Pancreas (tissue), 10 donors: Measurements from ENCODE around the gene CCDC144A. TPM values are rescaled to one million over a fixed set of nuclear protein-coding genes. Genes with fewer than 3 reads are reported as not detected.
"Not testable (repeated sequence)": the region's sequence is repeated elsewhere in the genome, so short reads cannot be mapped to it uniquely, and the experiment has no call there.

ENCODE experiments used
- ATAC-seq, 4 donors: fragments of 200-7000 bp; cut with Tn5 transposase; one replicate each; pipeline versions ENCODE4 v1.8.0 to v1.9.1; 2020; ENCODE audit warnings: mild to moderate bottlenecking in 4 of 4, moderate library complexity in 4 of 4
- DNase-seq, 6 donors: peaks; one replicate each; pipeline ENCODE4 v3.0.0-alpha.2; 2020
- FAIRE-seq: peaks from 2 replicates; lab custom pipeline; 2012; peaks lifted over from hg19 to GRCh38; lab: Jason Lieb, UNC
- H3K27ac ChIP-seq, 4 donors: fragments of 200-600 bp; sonication (generic); 1 replicate in 3 of 4; 2 replicates in 1 of 4; pipeline versions ENCODE4 v1.5.0 to v1.8.0; 2020
- H3K27me3 ChIP-seq, 4 donors: fragments of 200-600 bp; one replicate each; pipeline ENCODE4 v1.8.0; 2021
- H3K36me3 ChIP-seq, 3 donors: fragments of 200-600 bp; sonication (generic) in 1 of 3; one replicate each; pipeline versions ENCODE4 v1.5.0 to v1.8.0; 2020 to 2021
- H3K4me1 ChIP-seq, 3 donors: fragments of 200-600 bp; one replicate each; pipeline ENCODE4 v1.8.0; 2021
- H3K4me3 ChIP-seq, 4 donors: fragments of 200-600 bp; sonication (generic) in 2 of 4; one replicate each; pipeline versions ENCODE4 v1.5.0 to v1.8.0; 2020 to 2021
- H3K9me3 ChIP-seq, 4 donors: fragments of 200-600 bp; one replicate each; pipeline ENCODE4 v1.8.0; 2021
- WGBS, 2 donors: extraction: QIAGEN DNeasy Blood & Tissue Kit; methylation state at CpG; one replicate each; pipeline ENCODE4 v1.1.7; 2013; 5-methylcytosine and 5-hydroxymethylcytosine counted together
- intact Hi-C, 3 donors: fragments of 100-400 bp; cut with DNase I; formaldehyde crosslinking; loops; one replicate each; pipeline versions ENCODE4 v1.11.1 to v1.14.2; 2022
- polyA plus RNA-seq, 2 donors: library from polyadenylated mRNA; stranded (reverse); fragments of 200-250 nt; gene quantifications; one replicate each; pipeline ENCODE4 v1.2.3, GENCODE V29; 2013
- total RNA-seq, 6 donors: library from RNA; stranded (reverse); fragmentation: NEBNext Ultra II Directional in 4 of 6; extraction: Animal tissue kit (Norgen Biotek cat#: 25700) in 4 of 6; gene quantifications; one replicate each; pipeline versions ENCODE4 v1.2.1 to v1.2.4, GENCODE V29; 2021 to 2023
- TF ChIP-seq, protein P1 (sequence below), 4 donors: fragments of 200-600 bp; sonication (generic) in 3 of 4; IDR thresholded peaks; one replicate each; pipeline versions ENCODE4 v1.5.0 to v1.8.0; 2021; ENCODE audit warnings: antibody characterized with exemption in 4 of 4
- donor health status: healthy with polysubstance abuse.
- donor health status: DM: no; HTN: no; CAD: no; lungs with moderate emphysema.
- donor health status: DM: no; HTN: no; CAD: no.
- donor health status: control.
- donor health status: control.
- donor health status: Bipolar disorder and iron deficiency.
- donor health status: DM: yes; HTN: yes; CAD: no.
- donor health status: DM: no; HTN: no; CAD: no.
- donor health status: DM: no; HTN: no; CAD: no.
- donor health status: DM: yes; HTN: yes; CAD: no.

CCDC144A gene
- total and polyA plus RNA-seq, 8 donors = 0.28 to 10.3 (median 2.4) TPM

- Histone ChIP-seq H3K4me3 (no peak overlapping the region), H3K27ac (no peak overlapping the region), H3K27me3 (no peaks in the 10 kb centered on the region), H3K4me1 (no peaks in the 10 kb centered on the region), H3K36me3 (no peaks in the 10 kb centered on the region), H3K9me3 (no peaks in the 10 kb centered on the region)
- ATAC-seq (no peak), FAIRE-seq (no peak), DNase-seq (no peak)
- intact Hi-C loops = no loop called here
- TF ChIP-seq, protein P1, sequence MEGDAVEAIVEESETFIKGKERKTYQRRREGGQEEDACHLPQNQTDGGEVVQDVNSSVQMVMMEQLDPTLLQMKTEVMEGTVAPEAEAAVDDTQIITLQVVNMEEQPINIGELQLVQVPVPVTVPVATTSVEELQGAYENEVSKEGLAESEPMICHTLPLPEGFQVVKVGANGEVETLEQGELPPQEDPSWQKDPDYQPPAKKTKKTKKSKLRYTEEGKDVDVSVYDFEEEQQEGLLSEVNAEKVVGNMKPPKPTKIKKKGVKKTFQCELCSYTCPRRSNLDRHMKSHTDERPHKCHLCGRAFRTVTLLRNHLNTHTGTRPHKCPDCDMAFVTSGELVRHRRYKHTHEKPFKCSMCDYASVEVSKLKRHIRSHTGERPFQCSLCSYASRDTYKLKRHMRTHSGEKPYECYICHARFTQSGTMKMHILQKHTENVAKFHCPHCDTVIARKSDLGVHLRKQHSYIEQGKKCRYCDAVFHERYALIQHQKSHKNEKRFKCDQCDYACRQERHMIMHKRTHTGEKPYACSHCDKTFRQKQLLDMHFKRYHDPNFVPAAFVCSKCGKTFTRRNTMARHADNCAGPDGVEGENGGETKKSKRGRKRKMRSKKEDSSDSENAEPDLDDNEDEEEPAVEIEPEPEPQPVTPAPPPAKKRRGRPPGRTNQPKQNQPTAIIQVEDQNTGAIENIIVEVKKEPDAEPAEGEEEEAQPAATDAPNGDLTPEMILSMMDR (IDR thresholded peaks at IDR 0.05) = no peak
- 71 to 85% methylated on average over 7 of the region's 7 CpGs for WGBS, 2 donors
Measured at GRCh38 chr17:16817201-16817600, 127.2 kb downstream of the CCDC144A start.

DNA sequence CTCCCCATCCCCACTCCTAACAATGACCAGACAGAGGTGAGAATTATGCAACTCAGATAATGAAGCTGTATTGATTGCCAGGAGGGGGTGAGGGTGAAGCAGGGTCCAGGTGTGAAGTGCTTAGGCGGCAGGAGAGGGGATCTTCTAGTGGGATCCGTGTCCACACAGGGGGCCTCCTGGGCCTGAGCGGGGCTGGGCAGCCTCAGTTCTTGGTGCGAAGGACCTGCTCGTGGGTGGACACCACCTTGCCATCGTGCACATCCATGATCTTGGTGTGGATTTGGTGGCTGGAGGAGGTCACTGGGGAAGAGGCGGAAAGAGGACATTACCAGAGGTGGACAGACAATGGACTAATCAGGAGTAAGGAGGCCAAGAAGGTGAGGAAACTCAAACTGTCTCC lies 127.9 kb downstream of the CCDC144A start:
- ATAC-seq, H3K4me3 ChIP-seq, H3K9me3 ChIP-seq, H3K27me3 ChIP-seq, intact Hi-C loops, FAIRE-seq, DNase-seq, H3K36me3 ChIP-seq, H3K27ac ChIP-seq, H3K4me1 ChIP-seq: not testable (repeated sequence)
- WGBS, 2 donors = 63 to 72% methylated on average over 3 to 7 of the region's 7 CpGs

DNA sequence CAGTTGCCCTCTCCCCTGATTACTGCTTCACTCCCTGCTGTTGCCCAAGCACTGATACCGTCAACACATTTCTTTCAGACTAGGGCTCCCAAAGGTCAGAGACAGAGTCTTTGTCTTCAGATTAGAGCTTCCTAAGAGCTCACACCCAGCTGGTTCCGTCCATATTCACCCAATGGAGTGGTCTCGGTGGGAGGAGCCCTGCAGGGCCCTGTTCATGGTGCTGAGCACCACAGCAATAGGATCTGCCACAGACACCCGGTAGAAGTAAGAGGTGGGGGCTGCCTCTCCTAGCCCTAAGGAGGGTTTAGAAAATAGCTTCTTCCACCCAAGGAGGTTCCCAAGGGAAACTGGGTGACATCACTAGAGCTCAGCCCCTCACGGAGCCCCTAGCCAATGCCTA lies 128.3 kb downstream of the CCDC144A start:
- WGBS, 2 donors = 46 to 50% methylated on average over 5 of the region's 5 CpGs
- no peak for FAIRE-seq
- TF ChIP-seq, protein P1 (IDR thresholded peaks at IDR 0.05) = no peak

DNA sequence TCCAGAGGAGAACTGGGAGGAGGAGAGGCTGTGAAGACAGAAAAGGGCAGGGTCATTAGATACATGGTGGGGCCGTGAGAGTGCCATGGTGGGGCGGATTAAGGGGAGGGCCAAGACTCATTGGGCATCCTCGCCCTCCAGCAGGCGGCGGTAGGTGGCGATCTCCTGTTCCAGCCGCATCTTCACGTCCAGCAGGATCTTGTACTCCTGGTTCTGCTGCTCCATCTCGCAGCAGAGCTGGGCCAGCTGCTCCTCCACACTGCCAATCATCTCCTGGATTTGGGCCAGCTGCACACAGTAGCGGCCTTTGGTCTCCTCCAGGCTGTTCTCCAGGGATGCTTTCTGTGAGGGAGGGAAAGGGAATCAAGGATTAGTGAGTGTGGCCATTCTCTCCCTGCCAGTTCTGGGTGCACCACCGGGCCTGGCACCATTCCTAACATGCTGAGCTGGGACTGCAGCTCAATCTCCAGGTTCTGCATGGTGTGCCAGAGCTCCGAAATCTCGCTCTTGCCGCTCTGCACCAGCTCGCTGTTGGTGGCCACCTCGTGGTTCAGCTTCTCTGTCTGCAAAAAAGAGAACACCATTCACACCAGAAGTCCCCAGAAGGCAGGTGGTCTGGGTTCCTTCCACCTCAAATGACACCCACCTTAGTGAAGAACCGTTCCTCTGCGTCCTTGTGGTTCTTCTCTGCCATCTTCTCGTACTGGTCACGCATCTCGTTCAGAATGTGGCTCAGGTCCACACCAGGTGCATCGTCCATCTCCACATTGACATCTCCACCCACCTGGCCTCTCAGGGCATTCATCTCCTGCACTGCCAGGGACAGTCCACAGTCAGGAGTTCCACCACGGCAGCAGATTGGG lies 129.0 kb downstream of the CCDC144A start:
- H3K4me1 ChIP-seq = no peaks in the 10 kb centered on the region
- intact Hi-C loops = no loop called here
- no peak for FAIRE-seq
- TF ChIP-seq, protein P1 (IDR thresholded peaks at IDR 0.05) = no peak
- DNase-seq = peak in 1 of 6 donors; percentile 12
- no peaks in the 10 kb centered on the region for H3K36me3 ChIP-seq
- no peaks in the 10 kb centered on the region for H3K27me3 ChIP-seq
- no peak overlapping the region for H3K4me3 ChIP-seq
- no peaks in the 10 kb centered on the region for H3K9me3 ChIP-seq
- ATAC-seq = no peak
- 55 to 66% methylated on average over 23 of the region's 23 CpGs for WGBS, 2 donors
- no peak overlapping the region for H3K27ac ChIP-seq

More for the DNA sequence above, 128.3 kb downstream of the CCDC144A start:
- no peak for ATAC-seq
- no peak for DNase-seq
- H3K9me3 ChIP-seq = no peaks in the 10 kb centered on the region
- H3K27ac ChIP-seq = no peak overlapping the region
- intact Hi-C loops = no loop called here
- H3K4me1 ChIP-seq = no peaks in the 10 kb centered on the region
- no peaks in the 10 kb centered on the region for H3K27me3 ChIP-seq
- no peaks in the 10 kb centered on the region for H3K36me3 ChIP-seq
- H3K4me3 ChIP-seq = no peak overlapping the region

DNA sequence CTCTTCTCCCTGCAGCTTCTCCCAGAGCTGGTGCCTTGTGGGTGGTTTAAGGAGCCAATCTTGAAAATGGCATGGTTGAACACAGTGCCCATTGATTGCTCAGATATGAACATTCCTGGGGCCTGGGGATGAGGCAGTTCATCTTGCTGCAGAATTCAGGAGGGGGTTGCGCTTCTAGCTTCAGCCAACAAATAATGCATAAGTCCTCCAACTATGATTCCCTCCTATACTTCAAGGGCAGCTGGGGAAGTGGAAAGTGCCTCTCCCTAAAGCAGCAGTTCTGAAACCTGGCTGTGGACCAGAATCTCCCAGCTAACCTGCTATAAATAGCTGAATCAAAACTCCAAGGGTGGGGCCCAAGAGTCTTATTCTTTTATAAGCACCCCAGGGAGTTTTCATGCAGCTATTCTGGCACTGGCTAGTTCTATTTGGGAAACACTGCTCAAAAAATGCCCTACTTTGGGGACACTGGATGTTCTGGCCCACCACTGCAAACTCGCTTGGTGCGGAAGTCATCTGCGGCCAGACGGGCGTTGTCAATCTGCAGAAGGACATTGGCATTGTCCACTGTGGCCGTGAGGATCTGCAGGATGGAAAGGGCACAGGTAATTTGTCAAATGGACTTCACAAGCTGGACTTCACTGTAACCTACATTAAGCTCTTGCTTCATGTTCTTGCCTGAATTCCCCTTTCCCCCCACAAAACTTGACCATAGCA lies 130.3 kb downstream of the CCDC144A start:
- Histone ChIP-seq H3K9me3 (no peaks in the 10 kb centered on the region), H3K4me1 (no peaks in the 10 kb centered on the region), H3K27ac (no peak overlapping the region), H3K36me3 (no peaks in the 10 kb centered on the region), H3K27me3 (no peaks in the 10 kb centered on the region), H3K4me3 (no peak overlapping the region)
- intact Hi-C loops = no loop called here
- ATAC-seq = no peak
- 70 to 82% methylated on average over 6 to 7 of the region's 7 CpGs for WGBS, 2 donors
- TF ChIP-seq, protein P1 (IDR thresholded peaks at IDR 0.05) = no peak
- FAIRE-seq = no peak
- DNase-seq = peak in 1 of 6 donors; percentile 11
